HG03039 (cell line): ENCODE data around the gene PRSS12.
A peak's percentile ranks its signal among the peaks of the same experiment; 100 is the strongest.
"Not testable (repeated sequence)": the region's sequence is repeated elsewhere in the genome, so short reads cannot be mapped to it uniquely, and the experiment has no call there.

ENCODE experiments used
- ATAC-seq: cut with Tn5 transposase; IDR thresholded peaks from one replicate; pipeline ENCODE4 v1.9.1; 2021; ENCODE audit warnings: mild to moderate bottlenecking, moderate library complexity; ENCODE audit not compliant: unreplicated experiment

PRSS12 gene, protein sequence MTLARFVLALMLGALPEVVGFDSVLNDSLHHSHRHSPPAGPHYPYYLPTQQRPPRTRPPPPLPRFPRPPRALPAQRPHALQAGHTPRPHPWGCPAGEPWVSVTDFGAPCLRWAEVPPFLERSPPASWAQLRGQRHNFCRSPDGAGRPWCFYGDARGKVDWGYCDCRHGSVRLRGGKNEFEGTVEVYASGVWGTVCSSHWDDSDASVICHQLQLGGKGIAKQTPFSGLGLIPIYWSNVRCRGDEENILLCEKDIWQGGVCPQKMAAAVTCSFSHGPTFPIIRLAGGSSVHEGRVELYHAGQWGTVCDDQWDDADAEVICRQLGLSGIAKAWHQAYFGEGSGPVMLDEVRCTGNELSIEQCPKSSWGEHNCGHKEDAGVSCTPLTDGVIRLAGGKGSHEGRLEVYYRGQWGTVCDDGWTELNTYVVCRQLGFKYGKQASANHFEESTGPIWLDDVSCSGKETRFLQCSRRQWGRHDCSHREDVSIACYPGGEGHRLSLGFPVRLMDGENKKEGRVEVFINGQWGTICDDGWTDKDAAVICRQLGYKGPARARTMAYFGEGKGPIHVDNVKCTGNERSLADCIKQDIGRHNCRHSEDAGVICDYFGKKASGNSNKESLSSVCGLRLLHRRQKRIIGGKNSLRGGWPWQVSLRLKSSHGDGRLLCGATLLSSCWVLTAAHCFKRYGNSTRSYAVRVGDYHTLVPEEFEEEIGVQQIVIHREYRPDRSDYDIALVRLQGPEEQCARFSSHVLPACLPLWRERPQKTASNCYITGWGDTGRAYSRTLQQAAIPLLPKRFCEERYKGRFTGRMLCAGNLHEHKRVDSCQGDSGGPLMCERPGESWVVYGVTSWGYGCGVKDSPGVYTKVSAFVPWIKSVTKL

GRCh38 chr4:118352843-118353533 is at the start of gene PRSS12:
Gene PRSS12, minus strand, starts transcription at chr4:118353003. Its CDS starts 283 bp downstream, at chr4:118352720.
- peak; percentile 96 for ATAC-seq

DNA sequence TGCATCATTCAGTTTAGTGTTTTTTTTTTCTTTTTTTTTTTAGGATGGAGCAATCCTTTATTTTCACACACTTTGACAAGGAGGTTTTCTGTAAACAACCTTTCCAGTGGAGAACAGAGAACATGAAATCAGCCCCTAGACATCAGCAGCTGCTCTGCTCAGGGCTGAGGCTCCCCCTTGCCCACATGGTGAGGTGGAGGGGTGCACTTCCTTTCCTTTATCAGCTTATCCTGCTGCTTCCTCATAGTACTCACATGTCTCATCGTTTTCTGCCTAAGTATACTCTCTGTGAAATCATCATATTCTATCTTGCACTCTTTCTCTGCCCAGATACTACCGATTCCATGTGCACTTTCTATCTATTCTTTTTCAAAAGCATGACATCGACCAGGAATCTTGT is 47.6 kb upstream of the PRSS12 start:
- no peak for ATAC-seq

DNA sequence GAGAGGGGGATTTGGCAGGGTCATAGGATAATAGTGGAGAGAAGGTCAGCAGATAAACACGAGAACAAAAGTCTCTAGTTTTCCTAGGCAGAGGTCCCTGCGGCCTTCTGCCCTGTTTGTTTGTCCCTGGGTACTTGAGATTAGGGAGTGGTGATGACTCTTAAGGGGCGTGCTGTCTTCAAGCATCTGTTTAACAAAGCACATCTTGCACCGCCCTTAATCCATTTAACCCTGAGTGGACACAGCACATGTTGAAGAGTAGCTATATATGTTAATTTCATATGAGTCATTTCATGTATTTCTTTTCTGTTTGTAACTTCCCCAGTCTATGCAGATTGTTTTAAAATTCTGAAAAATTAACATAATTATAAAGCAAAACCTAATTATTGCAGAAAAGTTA is 47.1 kb upstream of the PRSS12 start:
- not testable (repeated sequence) for ATAC-seq

DNA sequence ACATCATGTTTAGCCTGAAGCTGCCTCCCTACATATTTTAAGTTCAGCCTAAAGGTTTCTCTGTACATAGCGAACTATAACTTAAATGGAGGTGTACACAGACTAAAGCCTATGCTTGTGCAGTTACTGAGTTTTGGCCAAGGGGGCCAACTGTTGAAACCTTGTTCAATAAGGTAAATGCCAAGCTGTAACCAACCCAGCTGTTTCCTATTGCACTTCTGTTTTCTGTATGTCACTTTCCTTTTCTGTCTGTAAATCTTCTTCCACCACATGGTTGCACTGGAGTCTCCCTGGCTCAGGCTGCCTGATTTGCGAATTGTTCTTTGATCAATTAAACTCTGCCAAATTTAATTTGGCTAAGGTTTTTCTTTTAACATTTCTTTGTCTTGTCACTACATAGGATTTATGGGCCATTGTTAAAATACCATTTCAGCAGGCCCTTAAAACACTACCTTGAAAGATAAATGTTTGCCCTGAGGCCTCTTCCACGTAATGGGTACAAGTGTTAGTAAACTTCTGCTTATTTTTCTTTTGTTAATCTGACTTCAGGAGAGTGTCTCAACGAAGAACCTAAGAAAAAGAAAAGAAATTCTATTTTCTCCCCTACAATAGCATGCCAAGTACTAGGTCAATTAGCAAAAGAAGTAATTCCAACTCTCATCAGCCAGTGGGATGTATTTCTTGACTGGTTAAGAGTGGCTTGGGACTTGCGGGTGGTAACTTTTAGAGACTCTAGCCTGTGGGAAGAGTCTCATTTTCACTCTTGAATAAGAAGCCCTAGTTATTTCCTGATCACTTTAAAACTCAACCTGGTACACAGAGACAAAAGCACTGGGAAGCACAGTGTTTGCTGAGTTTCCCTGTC is 45.7 kb upstream of the PRSS12 start:
- peak; percentile 80 for ATAC-seq

DNA sequence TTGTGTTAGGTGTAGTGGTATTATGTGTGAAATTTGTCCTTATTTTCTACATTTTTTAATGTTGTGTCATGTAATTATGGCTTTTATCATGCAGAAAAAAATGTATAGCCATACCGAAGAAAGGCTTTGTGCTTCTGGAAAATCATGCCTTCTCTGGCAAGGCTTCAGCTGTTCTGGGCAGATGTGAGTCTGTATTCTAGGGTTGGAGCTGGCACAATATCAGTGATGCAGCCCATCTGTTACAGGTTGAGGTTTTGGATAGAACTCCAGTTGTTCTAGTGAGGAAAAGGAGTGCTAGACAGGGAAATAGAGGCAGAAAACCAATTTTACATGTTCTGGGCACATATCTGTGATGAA is 44.8 kb upstream of the PRSS12 start:
- no peak for ATAC-seq

DNA sequence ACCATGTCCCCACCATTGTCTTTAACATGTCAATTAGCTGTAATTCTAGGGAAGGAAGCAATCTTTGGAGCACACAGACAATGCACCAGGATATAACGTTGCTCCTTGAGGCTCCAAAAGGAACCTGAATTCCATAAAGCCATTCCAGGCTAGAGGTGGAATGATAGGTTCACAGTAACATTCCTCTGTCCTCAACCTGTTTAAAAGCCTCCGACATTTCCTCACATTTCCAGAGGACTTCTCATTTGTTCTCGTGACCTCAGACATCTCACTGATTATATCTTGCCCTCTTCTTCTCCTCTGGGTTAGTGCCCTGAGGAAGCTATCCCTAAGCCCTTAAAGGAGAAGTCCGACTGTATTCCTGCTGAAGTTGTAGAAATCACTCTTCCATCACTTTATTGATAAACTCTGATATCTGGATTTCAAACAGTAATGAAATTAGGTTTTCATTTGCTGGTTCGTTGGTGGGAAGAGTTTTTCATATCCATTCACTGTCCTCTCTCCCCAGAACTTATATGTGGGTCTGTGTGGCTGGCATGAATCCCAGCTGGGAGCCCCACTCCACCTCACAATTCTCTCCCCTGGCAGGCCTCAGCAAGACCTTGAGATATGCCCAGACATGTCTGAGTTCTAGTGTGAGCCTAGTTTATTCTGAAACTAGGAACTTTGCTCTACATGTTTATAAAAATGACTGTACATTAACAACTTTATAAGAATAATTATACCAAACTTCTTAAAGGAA is 44.2 kb upstream of the PRSS12 start:
- ATAC-seq: no peak

DNA sequence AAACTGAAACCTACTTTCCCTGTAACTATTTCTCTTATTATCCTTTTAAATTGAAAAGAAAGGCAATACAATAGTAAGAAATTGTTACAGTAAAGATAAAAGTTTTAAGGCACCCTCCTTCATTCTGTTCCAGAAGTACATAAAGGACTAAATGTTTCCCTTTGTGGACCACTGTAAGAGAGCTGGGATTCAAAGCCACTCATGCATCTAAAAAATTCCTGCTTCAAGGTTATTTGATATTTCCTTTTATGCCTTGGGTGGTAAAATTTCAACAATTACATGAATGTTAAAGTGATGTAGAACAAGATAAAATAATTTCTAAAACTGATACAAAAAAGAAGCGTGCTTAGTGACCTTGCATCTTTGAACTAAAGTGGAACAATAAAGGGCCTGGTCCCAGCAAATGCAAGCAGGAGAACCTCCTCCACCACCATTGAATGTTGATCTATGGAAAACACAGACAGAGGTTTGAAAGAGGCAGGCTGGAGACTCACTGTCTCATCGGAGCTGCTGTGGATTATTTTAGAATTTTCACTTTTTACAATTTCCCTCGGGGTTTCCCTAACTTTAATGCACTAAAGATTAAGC is 42.3 kb upstream of the PRSS12 start:
- ATAC-seq: no peak

- not testable (repeated sequence) for ATAC-seq
Measured at GRCh38 chr4:118392509-118392908, 39.7 kb upstream of the PRSS12 start.

- no peak for ATAC-seq
Measured at GRCh38 chr4:118390121-118390520, 37.3 kb upstream of the PRSS12 start.

- ATAC-seq: no peak
Measured at GRCh38 chr4:118389721-118390120, 36.9 kb upstream of the PRSS12 start.

DNA sequence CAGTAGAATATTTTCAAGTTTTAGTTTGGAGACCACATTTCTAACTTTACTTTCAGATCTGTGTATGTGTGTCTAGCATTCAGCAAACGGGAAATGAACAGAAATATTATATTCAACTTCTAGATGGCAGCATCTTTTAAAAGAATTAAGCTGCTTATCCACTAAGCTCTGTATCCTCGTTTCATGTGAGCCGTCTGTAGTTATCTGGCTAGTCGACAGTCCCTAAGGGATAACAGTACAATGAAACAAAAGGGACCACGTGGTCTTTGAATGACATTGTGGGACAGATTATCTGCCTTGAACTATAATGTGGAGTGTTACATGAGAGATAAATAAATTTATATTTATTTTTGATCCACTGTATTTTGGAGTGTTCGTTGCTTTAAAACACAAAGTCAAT is 35.8 kb upstream of the PRSS12 start:
- ATAC-seq: no peak

DNA sequence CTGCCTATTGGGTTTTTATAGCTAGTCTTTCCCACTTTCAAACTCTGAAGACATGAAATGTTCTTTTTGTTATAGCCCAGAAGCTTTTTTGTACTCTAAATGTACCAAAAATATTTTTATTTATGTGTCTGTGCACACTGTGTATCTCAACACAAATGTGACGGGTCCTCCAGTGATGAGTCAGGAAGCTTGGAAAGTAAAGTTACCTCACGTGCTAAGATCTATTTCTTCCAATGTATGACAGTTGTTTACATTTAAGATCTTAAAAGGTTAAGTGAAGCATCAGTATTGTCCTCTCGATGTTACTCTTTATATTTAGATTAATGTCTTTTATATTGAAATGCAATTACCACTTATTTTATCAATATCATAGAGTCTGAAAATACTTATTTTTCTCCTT is 29.1 kb upstream of the PRSS12 start:
- no peak for ATAC-seq

DNA sequence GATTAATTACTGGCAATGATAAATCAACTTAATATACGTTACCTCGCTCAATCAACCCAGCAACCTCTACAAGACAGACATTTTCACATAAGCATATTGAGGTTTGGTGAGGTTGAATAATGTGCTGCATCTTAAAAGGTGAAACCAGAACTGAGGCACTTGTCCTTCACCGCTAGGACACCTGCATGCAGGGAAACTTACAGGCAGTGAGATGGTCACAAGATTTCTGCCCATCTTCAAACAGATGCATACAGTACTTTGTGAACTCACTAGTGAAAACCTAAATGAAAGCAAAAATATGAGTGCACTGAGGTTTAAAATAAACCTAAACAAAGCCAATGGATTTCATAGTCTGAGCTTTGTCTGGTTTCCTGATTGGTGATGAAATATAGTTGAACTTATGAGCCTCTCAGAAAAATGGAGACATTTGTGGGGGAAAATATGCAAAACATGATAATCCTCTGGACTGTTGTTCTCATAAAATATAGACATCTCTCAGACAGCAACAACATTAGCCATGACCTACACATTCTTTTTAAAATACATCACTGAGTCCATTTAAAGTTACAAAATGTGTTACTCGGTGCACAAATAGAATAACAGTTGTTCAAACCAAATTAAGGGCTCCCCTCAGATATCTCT is 20.9 kb upstream of the PRSS12 start:
- ATAC-seq: no peak

GRCh38 chr4:118372251-118372650 is 19.4 kb upstream of the PRSS12 start:
- no peak for ATAC-seq

DNA sequence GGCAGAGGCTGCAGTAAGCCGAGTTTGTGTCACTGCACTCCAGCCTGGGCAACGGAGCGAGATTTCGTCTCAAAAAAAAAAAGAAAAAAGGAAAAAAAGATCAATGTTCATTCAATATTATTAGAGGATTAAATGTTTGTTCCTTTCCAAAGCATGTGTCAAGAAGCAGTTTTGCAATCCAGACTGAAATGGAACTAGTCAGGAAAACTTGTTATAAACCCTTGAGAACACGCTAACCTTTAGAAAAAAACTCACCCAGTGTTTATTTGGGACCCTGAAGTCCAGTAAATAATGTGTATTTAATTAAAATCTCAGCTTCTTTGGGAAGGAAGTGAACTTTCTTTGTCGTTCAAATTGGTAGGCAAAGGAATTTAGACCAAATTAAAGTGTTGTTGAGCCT is 16.4 kb upstream of the PRSS12 start:
- ATAC-seq: no peak

- ATAC-seq: no peak
Measured at GRCh38 chr4:118367872-118368271, 15.1 kb upstream of the PRSS12 start.

- ATAC-seq: no peak
Measured at GRCh38 chr4:118367361-118367760, 14.6 kb upstream of the PRSS12 start.

- no peak for ATAC-seq
Measured at GRCh38 chr4:118363166-118363565, 10.4 kb upstream of the PRSS12 start.

DNA sequence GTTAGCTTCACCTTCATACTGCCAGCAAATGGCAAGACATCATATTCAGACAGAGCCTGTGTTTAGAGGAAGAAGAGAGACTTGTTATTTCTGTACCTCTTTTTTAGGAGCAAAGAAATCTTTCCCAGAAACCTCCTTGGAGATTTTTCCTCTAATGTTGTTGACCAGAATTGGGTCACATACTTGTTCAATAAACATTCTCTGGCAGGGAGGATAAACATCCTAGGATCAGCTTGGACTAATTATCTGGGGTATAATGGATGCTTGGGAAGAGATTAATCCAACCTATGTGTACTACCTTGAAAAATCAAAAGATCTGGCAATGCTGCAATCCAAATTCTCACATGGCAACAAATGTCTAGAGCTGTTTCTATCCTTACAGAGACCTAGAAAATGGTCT is 8.4 kb upstream of the PRSS12 start:
- ATAC-seq: no peak
